Right atrium auricular region (tissue), 2 donors: ENCODE data around the gene MARCHF3. TPM values are rescaled to one million over a fixed set of nuclear protein-coding genes. Genes with fewer than 3 reads are reported as not detected.

Source experiments
- DNase-seq: peaks from one replicate; pipeline ENCODE4 v3.0.0-alpha.2; 2019; ENCODE audit warnings: low spot score
- H3K27ac ChIP-seq, 2 donors: fragments of 200-600 bp; sonication (generic); 1 replicate in 1 of 2; 2 replicates in 1 of 2; pipeline ENCODE4 v1.5.1; 2016 to 2019
- H3K27me3 ChIP-seq, 2 donors: fragments of 200-600 bp; sonication (generic); one replicate each; pipeline versions ENCODE4 v1.5.1 to v1.6.0; 2017 to 2019
- H3K36me3 ChIP-seq: fragments of 200-600 bp; sonication (generic); one replicate; pipeline ENCODE4 v1.5.1; 2016
- H3K4me1 ChIP-seq, 2 donors: fragments of 200-600 bp; sonication (generic); one replicate each; pipeline versions ENCODE4 v1.5.1 to v1.6.0; 2017 to 2019
- H3K4me3 ChIP-seq, 2 donors: fragments of 200-600 bp; sonication (generic); 1 replicate in 1 of 2; 2 replicates in 1 of 2; pipeline ENCODE4 v1.5.1; 2017 to 2019; ENCODE audit warnings: mild to moderate bottlenecking in 1 of 2, moderate library complexity in 1 of 2
- H3K9me3 ChIP-seq, 2 donors: fragments of 200-600 bp; sonication (generic); one replicate each; pipeline ENCODE4 v1.5.1; 2019
- CTCF ChIP-seq, 2 donors: fragments of 200-600 bp; sonication (generic); IDR thresholded peaks; one replicate each; pipeline ENCODE4 v1.5.1; 2019; ENCODE audit warnings: antibody characterized with exemption in 2 of 2
- total RNA-seq, 2 donors: library from RNA; depleted of rRNA; stranded (reverse); fragments of >200 nt; gene quantifications; one replicate each; pipeline ENCODE4 v1.1.0, GENCODE V29; 2016

MARCHF3 gene
- total RNA-seq, 2 donors from 2014 or later = 14.5 to 19.7 TPM

GRCh38 chr5:126970517-126971017, 59.8 kb downstream of the MARCHF3 start:
- Histone ChIP-seq H3K27me3 (no peaks in the 10 kb centered on the region), H3K4me1 (peaks cover 0 to 34% of the 10 kb centered on the region in 2 donors), H3K36me3 (no peaks in the 10 kb centered on the region), H3K27ac (peak overlapping the region; percentile 41 to 71), H3K4me3 (no peak overlapping the region), H3K9me3 (no peaks in the 10 kb centered on the region)
- TF ChIP-seq CTCF (IDR thresholded peaks at IDR 0.05) = no peak
- DNase-seq = no peak

GRCh38 chr5:126969548-126969947, 60.8 kb downstream of the MARCHF3 start:
- peaks cover 0 to 39% of the 10 kb centered on the region in 2 donors for H3K4me1 ChIP-seq

GRCh38 chr5:126967808-126968466, 62.4 kb downstream of the MARCHF3 start:
- DNase-seq = no peak
- TF ChIP-seq CTCF (IDR thresholded peaks at IDR 0.05) = no peak
- H3K36me3 ChIP-seq = no peaks in the 10 kb centered on the region
- peaks cover 0 to 39% of the 10 kb centered on the region in 2 donors for H3K4me1 ChIP-seq
- H3K9me3 ChIP-seq = no peaks in the 10 kb centered on the region
- no peak overlapping the region for H3K27ac ChIP-seq
- no peak overlapping the region for H3K4me3 ChIP-seq
- no peaks in the 10 kb centered on the region for H3K27me3 ChIP-seq

More at GRCh38 chr5:126969548-126969947, 60.8 kb downstream of the MARCHF3 start:
- Histone ChIP-seq H3K36me3 (no peaks in the 10 kb centered on the region), H3K9me3 (no peaks in the 10 kb centered on the region), H3K4me3 (no peak overlapping the region), H3K27me3 (no peaks in the 10 kb centered on the region), H3K27ac (peak overlapping the region in 1 of 2 donors; percentile 71)
- TF ChIP-seq CTCF (IDR thresholded peaks at IDR 0.05) = no peak
- no peak for DNase-seq

GRCh38 chr5:126965487-126965886, 64.9 kb downstream of the MARCHF3 start:
- TF ChIP-seq CTCF (IDR thresholded peaks at IDR 0.05) = no peak
- Histone ChIP-seq H3K9me3 (no peaks in the 10 kb centered on the region), H3K27me3 (no peaks in the 10 kb centered on the region), H3K36me3 (no peaks in the 10 kb centered on the region), H3K4me1 (peaks cover 0 to 25% of the 10 kb centered on the region in 2 donors), H3K27ac (no peak overlapping the region), H3K4me3 (no peak overlapping the region)
- DNase-seq = no peak

- Histone ChIP-seq H3K27me3 (no peaks in the 10 kb centered on the region), H3K9me3 (no peaks in the 10 kb centered on the region), H3K4me3 (no peak overlapping the region), H3K27ac (no peak overlapping the region), H3K36me3 (no peaks in the 10 kb centered on the region), H3K4me1 (peaks cover 0 to 21% of the 10 kb centered on the region in 2 donors)
- TF ChIP-seq CTCF (IDR thresholded peaks at IDR 0.05) = no peak
- DNase-seq = no peak
Observed at GRCh38 chr5:126965061-126965475, 65.3 kb downstream of the MARCHF3 start.
